ENCODE results near the gene CEMIP.

DNA sequence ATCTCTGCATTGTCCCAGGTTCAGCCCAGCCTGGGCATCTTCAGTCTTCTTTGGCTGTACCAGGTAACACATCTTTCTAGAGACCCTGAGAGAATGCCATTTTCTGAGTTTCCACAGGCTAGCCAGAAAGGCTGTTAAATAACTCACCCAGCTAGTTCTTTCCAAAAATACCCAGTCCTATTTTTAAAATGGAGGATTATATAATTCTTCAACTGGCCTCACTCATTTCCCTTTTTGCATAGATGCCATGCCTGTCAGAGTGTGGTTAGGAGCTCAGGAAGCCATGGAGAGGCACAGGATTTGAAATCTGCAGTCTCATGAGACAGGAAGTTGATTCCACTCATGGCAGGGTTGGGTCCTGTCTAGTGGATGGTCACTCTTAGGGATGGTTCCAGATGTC lies 39.8 kb downstream of the CEMIP start:
- TF ChIP-seq, protein P1, sequence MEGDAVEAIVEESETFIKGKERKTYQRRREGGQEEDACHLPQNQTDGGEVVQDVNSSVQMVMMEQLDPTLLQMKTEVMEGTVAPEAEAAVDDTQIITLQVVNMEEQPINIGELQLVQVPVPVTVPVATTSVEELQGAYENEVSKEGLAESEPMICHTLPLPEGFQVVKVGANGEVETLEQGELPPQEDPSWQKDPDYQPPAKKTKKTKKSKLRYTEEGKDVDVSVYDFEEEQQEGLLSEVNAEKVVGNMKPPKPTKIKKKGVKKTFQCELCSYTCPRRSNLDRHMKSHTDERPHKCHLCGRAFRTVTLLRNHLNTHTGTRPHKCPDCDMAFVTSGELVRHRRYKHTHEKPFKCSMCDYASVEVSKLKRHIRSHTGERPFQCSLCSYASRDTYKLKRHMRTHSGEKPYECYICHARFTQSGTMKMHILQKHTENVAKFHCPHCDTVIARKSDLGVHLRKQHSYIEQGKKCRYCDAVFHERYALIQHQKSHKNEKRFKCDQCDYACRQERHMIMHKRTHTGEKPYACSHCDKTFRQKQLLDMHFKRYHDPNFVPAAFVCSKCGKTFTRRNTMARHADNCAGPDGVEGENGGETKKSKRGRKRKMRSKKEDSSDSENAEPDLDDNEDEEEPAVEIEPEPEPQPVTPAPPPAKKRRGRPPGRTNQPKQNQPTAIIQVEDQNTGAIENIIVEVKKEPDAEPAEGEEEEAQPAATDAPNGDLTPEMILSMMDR (IDR thresholded peaks at IDR 0.05): no peak
- no peak for TF ChIP-seq EP300 (IDR thresholded peaks at IDR 0.05)
